HG03097 (cell line): ENCODE results near the gene TLN1.

Experiments used
- ATAC-seq: cut with Tn5 transposase; IDR thresholded peaks from one replicate; pipeline ENCODE4 v1.9.1; 2021; ENCODE audit not compliant: unreplicated experiment, low FRiP score

The TLN1 gene

GRCh38 chr9:35732185-35732799 is at the start of gene TLN1, which contains the start of gene CREB3:
Gene TLN1, minus strand, starts transcription at chr9:35732195. Its CDS starts 6,501 bp downstream, at chr9:35725694.
Gene CREB3, plus strand, starts transcription at chr9:35732666. Its CDS starts 107 bp downstream, at chr9:35732773.
- ATAC-seq: peak; percentile 74

- no peak for ATAC-seq
Measured at GRCh38 chr9:35781066-35781465, 49.1 kb upstream of the TLN1 start.

- ATAC-seq: no peak
Measured at GRCh38 chr9:35778496-35778895, 46.5 kb upstream of the TLN1 start.

- ATAC-seq: no peak
Measured at GRCh38 chr9:35776018-35776417, 44.0 kb upstream of the TLN1 start.

GRCh38 chr9:35774907-35775635 is 43.1 kb upstream of the TLN1 start:
- no peak for ATAC-seq

GRCh38 chr9:35771943-35772342 is 39.9 kb upstream of the TLN1 start:
- ATAC-seq: no peak

GRCh38 chr9:35771534-35771933 is 39.5 kb upstream of the TLN1 start:
- no peak for ATAC-seq

GRCh38 chr9:35771075-35771433 is 39.1 kb upstream of the TLN1 start:
- ATAC-seq: no peak

- no peak for ATAC-seq
Measured at GRCh38 chr9:35769763-35770162, 37.8 kb upstream of the TLN1 start.

GRCh38 chr9:35767458-35767857 is 35.5 kb upstream of the TLN1 start:
- ATAC-seq: no peak

- no peak for ATAC-seq
Measured at GRCh38 chr9:35766997-35767396, 35.0 kb upstream of the TLN1 start.

GRCh38 chr9:35763803-35764202 is 31.8 kb upstream of the TLN1 start:
- no peak for ATAC-seq

GRCh38 chr9:35763181-35763580 is 31.2 kb upstream of the TLN1 start:
- ATAC-seq: no peak

- no peak for ATAC-seq
Measured at GRCh38 chr9:35760651-35761050, 28.7 kb upstream of the TLN1 start.

GRCh38 chr9:35759795-35760194 is 27.8 kb upstream of the TLN1 start:
- no peak for ATAC-seq

GRCh38 chr9:35758475-35759050 is 26.6 kb upstream of the TLN1 start:
- no peak for ATAC-seq

- no peak for ATAC-seq
Measured at GRCh38 chr9:35757892-35758275, 25.9 kb upstream of the TLN1 start.

- peak; percentile 39 for ATAC-seq
Measured at GRCh38 chr9:35757226-35757891, 25.4 kb upstream of the TLN1 start.

GRCh38 chr9:35756275-35757225 is 24.6 kb upstream of the TLN1 start:
- peak; percentile 55 for ATAC-seq

GRCh38 chr9:35755071-35755470 is 23.1 kb upstream of the TLN1 start:
- ATAC-seq: no peak
